CD4-positive, alpha-beta T cell treated with Interleukin-15 for 1 hour (primary cell): ENCODE results near the gene AGFG1.
"Not testable (repeated sequence)": the region's sequence is repeated elsewhere in the genome, so short reads cannot be mapped to it uniquely, and the experiment has no call there.

Experiments used
- DNase-seq: peaks from one replicate; pipeline ENCODE4 v3.0.0-alpha.2; 2020

The AGFG1 gene

GRCh38 chr2:227551836-227552235 is 79.9 kb downstream of the AGFG1 start:
- DNase-seq, result no peak

GRCh38 chr2:227562581-227562980 is 90.6 kb downstream of the AGFG1 start:
- DNase-seq, result no peak

DNA sequence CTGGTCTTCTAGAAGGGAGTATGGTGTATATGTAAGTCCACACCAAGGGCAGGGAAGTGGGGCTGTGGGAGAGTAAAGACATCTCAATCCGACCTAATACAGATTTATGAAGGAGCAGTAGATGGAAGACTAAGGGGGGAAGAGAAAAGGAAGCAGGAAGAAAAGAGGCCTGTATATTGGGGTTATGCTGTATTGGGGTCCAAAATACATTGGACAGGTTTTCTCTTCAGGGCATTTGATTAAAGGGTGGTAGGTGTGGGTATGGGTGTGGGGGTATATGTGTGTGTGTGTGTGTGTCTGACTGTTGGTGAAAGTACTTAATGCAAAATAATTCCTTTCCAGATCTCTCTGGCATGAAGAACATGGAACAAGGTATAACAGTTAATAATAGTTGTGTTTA is 93.1 kb downstream of the AGFG1 start:
- no peak for DNase-seq

- no peak for DNase-seq
Measured at GRCh38 chr2:227566012-227566411, 94.1 kb downstream of the AGFG1 start.

DNA sequence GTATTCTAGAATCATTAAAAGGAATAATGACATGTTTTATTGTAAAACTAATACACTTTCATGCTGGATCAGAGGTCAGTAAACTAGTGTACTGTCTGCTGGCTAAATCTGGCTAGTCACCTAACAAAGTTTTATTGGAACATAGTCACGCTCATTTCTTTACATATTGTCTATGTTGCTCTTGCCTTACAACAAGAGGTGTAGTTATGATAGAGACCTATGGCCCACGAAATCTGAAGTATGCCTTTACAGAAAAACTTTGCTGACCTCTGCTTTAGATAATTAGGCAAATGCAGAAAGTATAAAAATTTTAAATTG is 96.9 kb downstream of the AGFG1 start:
- DNase-seq, result no peak

DNA sequence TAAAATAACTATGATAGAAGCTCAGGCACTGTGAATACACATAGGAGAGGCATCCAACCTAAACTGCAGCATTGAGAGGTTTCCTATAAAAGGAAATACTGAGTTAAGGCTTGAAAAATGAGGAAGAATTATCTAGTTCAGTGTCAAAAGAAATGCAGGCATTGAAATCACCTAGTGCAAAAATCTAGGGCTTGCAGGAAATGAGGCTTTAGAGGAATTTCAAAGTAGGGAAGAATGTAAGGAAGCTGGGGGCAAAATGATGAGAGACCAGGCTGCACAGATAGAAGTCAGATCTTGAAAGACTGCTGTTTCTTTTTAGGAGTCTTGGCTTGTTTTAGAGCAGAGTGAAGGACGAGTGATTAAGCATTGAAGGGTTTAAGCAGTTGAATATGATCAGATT is 98.7 kb downstream of the AGFG1 start:
- no peak for DNase-seq

- DNase-seq, result no peak
Measured at GRCh38 chr2:227576110-227576509, 104.2 kb downstream of the AGFG1 start.

DNA sequence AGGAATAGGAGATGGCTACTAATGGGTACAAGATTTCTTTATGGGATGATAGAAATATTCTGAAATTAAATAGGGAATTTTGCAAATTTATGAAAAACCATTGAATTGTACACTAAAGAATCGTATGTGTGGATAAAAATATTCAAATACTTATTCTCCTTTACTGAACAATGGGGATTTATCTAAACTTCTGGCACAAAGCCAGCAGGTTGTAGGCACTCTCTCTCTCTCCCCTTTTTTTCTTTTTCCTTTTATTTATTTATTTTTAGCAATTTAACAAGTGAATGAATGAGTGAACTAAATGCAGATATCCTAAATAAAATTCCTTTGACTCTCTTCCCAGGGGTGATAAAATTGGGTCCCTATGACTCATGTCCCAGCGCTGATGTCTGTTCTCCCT is 104.9 kb downstream of the AGFG1 start:
- DNase-seq, result no peak

DNA sequence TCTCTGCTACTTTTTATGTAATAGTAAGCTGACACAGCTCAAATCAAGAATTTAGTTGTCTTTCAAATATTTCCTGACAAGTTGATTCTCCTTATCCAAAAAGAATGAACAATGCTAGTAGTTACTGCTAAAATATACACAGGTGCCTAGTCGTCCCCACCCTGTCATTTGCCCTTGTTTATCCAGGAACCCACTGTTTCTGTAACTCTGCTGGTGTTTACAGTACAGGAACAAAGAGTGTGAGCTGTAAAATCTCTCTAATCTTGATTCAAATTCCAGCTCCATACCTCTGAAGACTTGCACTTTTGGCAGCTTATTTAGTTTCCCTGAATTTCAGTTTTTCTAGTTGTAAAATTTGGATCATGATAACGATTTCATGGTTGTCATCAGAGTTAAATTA is 105.6 kb downstream of the AGFG1 start:
- DNase-seq, result no peak

GRCh38 chr2:227578642-227579041 is 106.7 kb downstream of the AGFG1 start:
- no peak for DNase-seq

- no peak for DNase-seq
Measured at GRCh38 chr2:227579791-227580190, 107.8 kb downstream of the AGFG1 start.

GRCh38 chr2:227582369-227582768 is 110.4 kb downstream of the AGFG1 start:
- no peak for DNase-seq

DNA sequence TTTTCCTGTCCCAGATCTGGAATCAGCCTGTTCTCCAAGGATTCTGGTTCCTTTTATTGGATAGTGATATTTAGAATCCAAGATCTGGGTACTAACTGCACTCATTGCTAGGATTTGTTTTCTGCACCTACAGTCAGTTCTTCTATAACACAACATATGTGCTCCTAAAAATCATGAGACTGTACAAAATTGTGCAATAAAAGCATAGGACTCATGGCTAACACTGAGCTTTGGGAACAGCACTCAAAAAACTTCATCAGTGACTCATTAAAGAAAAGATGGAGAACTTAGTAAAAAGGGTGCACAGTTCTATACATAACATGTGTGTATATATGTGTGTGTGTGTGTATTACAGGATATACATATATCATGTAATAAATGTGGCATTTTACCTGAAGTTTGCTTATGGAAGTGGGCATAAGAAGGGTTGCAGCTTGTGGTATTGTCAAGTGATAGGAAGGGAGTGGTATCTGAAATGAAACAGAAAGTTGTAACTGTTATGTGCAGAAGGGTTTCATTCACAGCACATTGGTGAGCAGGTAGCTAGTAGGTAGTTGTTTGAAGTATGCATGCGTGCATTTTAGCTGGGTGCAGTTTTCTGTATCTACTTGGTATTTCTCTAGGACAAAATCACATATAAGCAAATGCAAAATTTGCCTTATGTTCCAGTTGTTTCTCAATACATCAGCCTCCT is 120.9 kb downstream of the AGFG1 start:
- no peak for DNase-seq

- no peak for DNase-seq
Measured at GRCh38 chr2:227595797-227596196, 123.8 kb downstream of the AGFG1 start.

GRCh38 chr2:227597036-227597435 is 125.1 kb downstream of the AGFG1 start:
- no peak for DNase-seq

GRCh38 chr2:227597998-227598397 is 126.0 kb downstream of the AGFG1 start:
- DNase-seq, result no peak

DNA sequence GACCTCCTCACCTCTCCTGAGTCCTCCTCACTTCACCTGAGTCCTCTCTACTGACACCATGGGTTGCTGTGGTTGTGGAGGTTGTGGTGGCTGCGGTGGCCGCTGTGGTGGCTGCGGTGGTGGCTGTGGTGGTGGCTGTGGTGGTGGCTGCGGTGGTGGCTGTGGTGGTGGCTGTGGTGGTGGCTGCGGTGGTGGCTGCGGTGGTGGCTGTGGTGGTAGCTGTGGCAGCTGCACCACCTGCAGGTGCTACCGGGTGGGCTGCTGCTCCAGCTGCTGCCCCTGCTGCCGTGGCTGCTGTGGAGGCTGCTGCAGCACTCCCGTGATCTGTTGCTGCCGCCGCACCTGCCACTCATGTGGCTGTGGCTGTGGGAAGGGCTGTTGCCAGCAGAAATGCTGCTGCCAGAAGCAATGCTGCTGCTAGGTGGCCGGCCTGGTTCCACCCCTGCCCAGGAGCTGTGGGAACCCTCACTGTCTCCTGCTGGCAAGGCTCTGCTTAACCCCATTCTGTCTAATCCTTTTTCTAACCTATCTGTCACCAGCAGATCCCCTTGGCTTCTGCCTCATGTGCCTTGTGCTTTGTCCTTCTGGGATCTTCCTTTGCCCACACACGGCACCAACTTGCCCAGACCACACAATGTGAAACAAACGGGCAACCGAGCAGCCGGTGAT is 127.0 kb downstream of the AGFG1 start, which contains the start of gene SCYGR2:
TSS of gene SCYGR2 (plus strand) at position 59 of the 669 bp plus-strand sequence. CDS start at position 59, 0 bp downstream.
- DNase-seq, result not testable (repeated sequence)

DNA sequence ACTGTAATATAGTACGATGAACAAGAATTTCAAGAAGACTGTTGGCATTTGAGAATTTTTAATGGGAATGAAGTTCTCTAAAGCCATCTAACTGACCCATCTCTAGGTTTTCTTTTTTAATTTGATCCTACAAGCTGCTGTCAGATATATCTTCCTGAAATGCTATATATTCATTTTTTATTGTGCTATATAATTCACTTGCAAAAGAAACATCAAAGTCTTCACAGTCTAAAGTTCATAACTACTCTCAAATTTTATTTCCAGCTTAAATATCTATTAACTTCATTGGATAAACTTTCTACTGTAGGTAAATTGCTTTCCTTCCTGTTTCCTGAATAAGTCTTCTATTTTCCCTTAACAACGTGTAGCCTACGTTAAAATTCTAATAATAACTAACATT is 130.4 kb downstream of the AGFG1 start:
- DNase-seq, result no peak

DNA sequence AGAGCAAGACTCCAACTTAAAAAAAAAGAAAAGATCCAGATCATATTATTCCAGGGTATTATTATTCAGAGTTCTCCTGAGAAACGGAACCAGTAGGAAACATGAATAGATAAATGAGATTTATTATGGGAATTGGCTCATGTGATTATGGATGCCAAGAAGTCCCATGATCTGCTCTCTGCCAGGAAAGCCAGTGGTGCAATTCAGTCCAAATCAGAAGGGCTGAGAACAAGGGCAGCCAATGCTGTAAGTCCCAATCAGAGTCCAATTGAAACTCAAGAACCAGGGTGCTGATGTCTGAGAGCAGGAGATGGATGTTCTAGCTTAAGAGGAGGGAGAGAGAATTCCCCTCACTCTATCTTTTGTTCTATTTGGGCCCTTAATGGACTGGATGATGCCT is 134.5 kb downstream of the AGFG1 start:
- DNase-seq, result no peak

DNA sequence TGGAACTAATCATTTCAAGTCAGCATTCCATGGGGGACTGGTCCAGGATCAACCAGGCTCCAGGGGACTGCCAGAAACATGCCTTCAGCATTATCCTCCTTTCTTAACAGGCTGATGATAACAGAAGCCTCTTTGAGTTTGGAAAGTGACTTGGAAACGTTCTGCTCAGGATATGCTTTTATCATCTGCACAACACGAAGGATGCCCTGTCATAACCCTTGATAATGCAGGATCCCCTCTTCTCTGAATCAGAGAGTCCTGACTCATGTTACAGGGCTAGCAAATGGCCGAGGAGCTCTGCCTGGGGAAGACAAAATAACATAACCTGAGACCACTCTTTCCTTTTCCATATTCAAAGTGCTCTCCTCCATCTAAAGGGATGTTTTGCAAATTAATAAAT is 136.0 kb downstream of the AGFG1 start:
- DNase-seq, result no peak

DNA sequence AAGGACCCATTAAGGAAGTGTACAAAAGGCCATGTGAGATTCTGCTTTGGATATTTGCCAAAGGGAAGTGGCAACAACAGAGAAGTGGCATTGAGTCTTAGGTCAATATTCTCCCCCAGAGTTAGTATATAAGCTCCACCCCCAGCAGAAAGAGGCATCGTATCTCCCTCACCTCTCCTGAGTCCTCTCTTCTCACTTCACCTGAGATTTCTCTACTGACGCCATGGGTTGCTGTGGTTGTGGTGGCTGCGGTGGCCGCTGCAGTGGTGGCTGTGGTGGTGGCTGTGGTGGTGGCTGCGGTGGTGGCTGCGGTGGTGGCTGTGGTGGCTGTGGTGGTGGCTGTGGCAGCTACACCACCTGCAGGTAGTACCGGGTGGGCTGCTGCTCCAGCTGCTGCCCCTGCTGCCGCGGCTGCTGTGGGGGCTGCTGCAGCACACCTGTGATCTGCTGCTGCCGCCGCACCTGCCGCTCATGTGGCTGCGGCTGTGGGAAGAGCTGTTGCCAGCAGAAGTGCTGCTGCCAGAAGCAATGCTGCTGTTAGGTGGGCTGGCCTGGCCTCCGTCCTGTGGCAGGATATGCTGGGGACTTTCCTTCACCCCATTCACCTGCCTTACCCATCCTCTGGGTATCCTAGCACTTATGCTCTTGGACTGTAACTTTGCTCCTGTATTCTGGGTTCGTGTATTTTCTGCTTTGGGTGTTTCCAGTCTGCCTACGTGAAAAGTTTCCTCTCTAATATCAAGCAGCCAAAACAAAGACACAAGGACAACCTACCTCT is 136.8 kb downstream of the AGFG1 start:
- DNase-seq, result peak; percentile 25

DNA sequence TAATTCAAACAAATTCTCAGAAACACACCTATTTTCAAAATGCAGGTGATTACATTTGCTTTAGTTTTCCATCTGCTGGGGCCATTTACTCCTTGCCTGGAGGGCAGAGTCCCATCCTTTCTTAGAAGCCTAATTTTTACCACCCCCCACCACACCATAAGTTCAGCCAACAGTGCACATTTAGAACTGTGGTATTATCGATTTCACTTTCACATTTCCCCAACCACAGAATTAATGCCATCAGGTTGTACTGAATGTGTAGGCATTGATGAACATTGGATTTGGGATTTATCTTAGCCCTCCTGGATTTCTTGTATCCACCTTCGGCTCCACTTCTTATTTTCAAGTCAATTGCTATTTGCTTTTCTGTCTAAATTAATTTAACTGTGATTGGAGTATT is 138.2 kb downstream of the AGFG1 start:
- no peak for DNase-seq
